H1 (cell line): ENCODE results near the gene STARD6. TPM values are rescaled to one million over a fixed set of nuclear protein-coding genes. Genes with fewer than 3 reads are reported as not detected.

Source experiments
- CTCF ChIA-PET: fragments of 300-600 bp; sonication (Branson Sonifier 250); formaldehyde crosslinking; loops from one replicate; lab custom pipeline; 2021; ENCODE audit not compliant: partially characterized antibody; lab: Charles Lee
- POLR2A ChIA-PET: fragments of 300-600 bp; sonication (Branson Sonifier 250); formaldehyde crosslinking; loops from one replicate; lab custom pipeline; 2021; ENCODE audit warnings: inconsistent platforms; ENCODE audit not compliant: partially characterized antibody; lab: Charles Lee
- DNase-seq, 2 experiments: peaks; one replicate each; pipeline versions ENCODE4 v3.0.0 to v3.0.0-alpha.2; 2010 to 2022; ENCODE audit warnings: low spot score in 2 of 2, low read depth in 1 of 2, mixed read lengths in 1 of 2
- FAIRE-seq: peaks from 2 replicates; lab custom pipeline; 2011; peaks lifted over from hg19 to GRCh38; lab: Jason Lieb, UNC
- H2AFZ ChIP-seq: 2 replicates; pipeline ENCODE4 v1.8.1; 2012; ENCODE audit warnings: low read length, inconsistent platforms
- H2AK5ac ChIP-seq: 2 replicates; pipeline ENCODE4 v1.6.1; 2013; ENCODE audit warnings: low read depth, low read length
- H2BK120ac ChIP-seq: replicated peaks from 2 replicates; pipeline ENCODE3; 2013; ENCODE audit warnings: low read depth, low read length, inconsistent platforms
- H2BK12ac ChIP-seq: 2 replicates; pipeline ENCODE4 v1.6.1; 2013; ENCODE audit warnings: low read depth, low read length
- H2BK15ac ChIP-seq: 2 replicates; pipeline ENCODE4 v1.6.1; 2013; ENCODE audit warnings: low read length
- H2BK20ac ChIP-seq: 2 replicates; pipeline ENCODE4 v1.6.1; 2013; ENCODE audit warnings: low read length
- H2BK5ac ChIP-seq: 2 replicates; pipeline ENCODE4 v1.6.1; 2013; ENCODE audit warnings: low read depth, low read length
- H3K14ac ChIP-seq: 2 replicates; pipeline ENCODE4 v1.6.1; 2013; ENCODE audit warnings: inconsistent platforms; ENCODE audit not compliant: insufficient read length
- H3K18ac ChIP-seq: 2 replicates; pipeline ENCODE4 v1.6.1; 2013; ENCODE audit warnings: low read length; ENCODE audit errors: extremely low read depth
- H3K23ac ChIP-seq: 2 replicates; pipeline ENCODE4 v1.6.1; 2013; ENCODE audit warnings: inconsistent platforms; ENCODE audit not compliant: insufficient read length
- H3K23me2 ChIP-seq: 2 replicates; pipeline ENCODE4 v1.6.1; 2013; ENCODE audit warnings: low read depth, low read length
- H3K27ac ChIP-seq: 2 replicates; pipeline ENCODE4 v1.6.1; 2011; ENCODE audit warnings: low read depth, low read length, inconsistent platforms
- H3K27me3 ChIP-seq, 4 experiments: replicated peaks in 1 of 4; 1 replicate in 1 of 4; 2 replicates in 3 of 4; pipeline versions ENCODE4 v1.6.1 to v1.8.1; 2011 to 2013; ENCODE audit warnings: low read length in 3 of 4, mild to moderate bottlenecking in 3 of 4, inconsistent platforms in 2 of 4, mixed read lengths in 2 of 4, moderate library complexity in 1 of 4; ENCODE audit not compliant: control insufficient read depth in 3 of 4, insufficient read depth in 3 of 4; ENCODE audit errors: extremely low read depth in 1 of 4
- H3K36me3 ChIP-seq, 4 experiments: 2 replicates each; pipeline versions ENCODE4 v1.6.1 to v1.8.1; 2011 to 2013; ENCODE audit warnings: mild to moderate bottlenecking in 4 of 4, low read length in 3 of 4, moderate library complexity in 2 of 4, control low read depth in 1 of 4, inconsistent platforms in 1 of 4; ENCODE audit not compliant: insufficient read depth in 4 of 4, control insufficient read depth in 2 of 4
- H3K4ac ChIP-seq: replicated peaks from 2 replicates; pipeline ENCODE3; 2013; ENCODE audit warnings: low read length, low read depth, mixed read lengths, inconsistent platforms; ENCODE audit not compliant: insufficient read length
- H3K4me1 ChIP-seq, 4 experiments: replicated peaks in 1 of 4; 1 replicate in 1 of 4; 2 replicates in 3 of 4; pipeline versions ENCODE4 v1.6.1 to v1.8.1; 2011 to 2013; ENCODE audit warnings: low read length in 3 of 4, inconsistent platforms in 2 of 4, mixed read lengths in 1 of 4; ENCODE audit not compliant: insufficient read depth in 4 of 4, control insufficient read depth in 3 of 4
- H3K4me2 ChIP-seq, 2 experiments: 2 replicates each; pipeline versions ENCODE4 v1.6.1 to v1.8.1; 2011 to 2013; ENCODE audit warnings: low read depth in 2 of 2, low read length in 2 of 2, control low read depth in 1 of 2, inconsistent platforms in 1 of 2, mild to moderate bottlenecking in 1 of 2; ENCODE audit not compliant: insufficient read depth in 1 of 2
- H3K4me3 ChIP-seq, 4 experiments: fragments of 200-600, 300-600 bp in 1 of 4; sonication (generic), shearing (Covaris generic), sonication (Bioruptor Twin) in 1 of 4; 2 replicates each; pipeline versions ENCODE4 v1.5.1 to v1.8.1; 2011 to 2016; ENCODE audit warnings: low read length in 4 of 4, low read depth in 3 of 4, control low read depth in 2 of 4, inconsistent platforms in 2 of 4, mild to moderate bottlenecking in 2 of 4, mixed read lengths in 1 of 4, moderate library complexity in 1 of 4; ENCODE audit not compliant: insufficient read depth in 2 of 4; ENCODE audit errors: extremely low read depth in 1 of 4
- H3K56ac ChIP-seq: replicated peaks from 2 replicates; pipeline ENCODE3; 2013; ENCODE audit warnings: low read depth, mild to moderate bottlenecking, mixed read lengths, low read length, inconsistent platforms; ENCODE audit not compliant: insufficient read length
- H3K79me1 ChIP-seq: 2 replicates; pipeline ENCODE4 v1.6.1; 2013; ENCODE audit warnings: low read depth, low read length, control low read depth
- H3K79me2 ChIP-seq, 2 experiments: 2 replicates each; pipeline versions ENCODE4 v1.6.1 to v1.8.1; 2012 to 2013; ENCODE audit warnings: low read length in 2 of 2, mild to moderate bottlenecking in 2 of 2, inconsistent platforms in 1 of 2; ENCODE audit not compliant: insufficient read depth in 2 of 2, control insufficient read depth in 1 of 2
- H3K9ac ChIP-seq, 4 experiments: replicated peaks in 1 of 4; 1 replicate in 1 of 4; 2 replicates in 3 of 4; pipeline versions ENCODE4 v1.6.1 to v1.8.1; 2011 to 2013; ENCODE audit warnings: low read depth in 3 of 4, low read length in 3 of 4, control low read depth in 2 of 4, mild to moderate bottlenecking in 2 of 4, moderate library complexity in 2 of 4, inconsistent platforms in 1 of 4; ENCODE audit errors: extremely low read depth in 1 of 4
- H3K9me3 ChIP-seq, 2 experiments: 2 replicates each; pipeline versions ENCODE4 v1.6.1 to v1.8.1; 2012 to 2013; ENCODE audit warnings: mild to moderate bottlenecking in 2 of 2, moderate library complexity in 2 of 2, control low read depth in 1 of 2, inconsistent platforms in 1 of 2, low read depth in 1 of 2, low read length in 1 of 2, mixed read lengths in 1 of 2; ENCODE audit not compliant: insufficient read depth in 2 of 2
- H4K20me1 ChIP-seq, 2 experiments: replicated peaks in 1 of 2; 2 replicates each; pipeline versions ENCODE3 to v1.8.1; 2011 to 2013; ENCODE audit warnings: inconsistent platforms in 2 of 2, low read length in 2 of 2, mild to moderate bottlenecking in 1 of 2; ENCODE audit not compliant: insufficient read depth in 2 of 2, control insufficient read depth in 1 of 2
- H4K5ac ChIP-seq: 2 replicates; pipeline ENCODE4 v1.6.1; 2013; ENCODE audit warnings: low read length, low read depth, mixed read lengths, inconsistent platforms; ENCODE audit not compliant: insufficient read length
- H4K8ac ChIP-seq: 2 replicates; pipeline ENCODE4 v1.8.0; 2013; ENCODE audit warnings: mild to moderate bottlenecking, moderate library complexity, low read length, inconsistent platforms; ENCODE audit not compliant: insufficient read depth; ENCODE audit errors: extremely low read depth
- H4K91ac ChIP-seq: replicated peaks from 2 replicates; pipeline ENCODE3; 2013; ENCODE audit warnings: low read length, mixed read lengths, inconsistent platforms; ENCODE audit not compliant: insufficient read length
- ASH2L ChIP-seq: fragments of 200-600, 300-600 bp; sonication (generic); IDR thresholded peaks from one replicate; pipeline ENCODE4 v1.7.1; 2017; ENCODE audit warnings: low read length
- CHD2 ChIP-seq: IDR thresholded peaks from 2 replicates; pipeline ENCODE4 v1.6.1; 2012; ENCODE audit warnings: low read length, improper control_type of control experiment
- CREB1 ChIP-seq: IDR thresholded peaks from 2 replicates; pipeline ENCODE4 v1.6.1; 2012; ENCODE audit warnings: inconsistent platforms
- HDAC2 ChIP-seq, 2 experiments: fragments of 300-600 bp in 1 of 2; sonication (generic) in 1 of 2; IDR thresholded peaks; 2 replicates each; pipeline ENCODE4 v1.6.1; 2011 to 2012; ENCODE audit warnings: low read depth in 2 of 2, low read length in 2 of 2, mild to moderate bottlenecking in 2 of 2, moderate library complexity in 2 of 2, borderline replicate concordance in 1 of 2, inconsistent platforms in 1 of 2
- KDM5A ChIP-seq: fragments of 200-600 bp; IDR thresholded peaks from 2 replicates; pipeline ENCODE4 v1.7.1; 2012; ENCODE audit warnings: mild to moderate bottlenecking, low read length, inconsistent platforms, mixed read lengths
- POLR2AphosphoS5 ChIP-seq: IDR thresholded peaks from 2 replicates; pipeline ENCODE4 v1.6.1; 2011; ENCODE audit warnings: low read depth, low read length
- POU5F1 ChIP-seq: IDR thresholded peaks from 2 replicates; pipeline ENCODE4 v1.6.1; 2011; ENCODE audit warnings: low read depth, mild to moderate bottlenecking, low read length, moderate library complexity
- RBBP5 ChIP-seq: IDR thresholded peaks from 2 replicates; pipeline ENCODE4 v1.7.1; 2012; ENCODE audit warnings: low read depth, mild to moderate bottlenecking, inconsistent platforms, low read length, moderate library complexity, borderline replicate concordance
- RXRA ChIP-seq: IDR thresholded peaks from 2 replicates; pipeline ENCODE4 v1.6.1; 2011; ENCODE audit warnings: low read depth, mild to moderate bottlenecking, low read length, moderate library complexity; ENCODE audit not compliant: insufficient read depth
- SIRT6 ChIP-seq: IDR thresholded peaks from one replicate; pipeline ENCODE4 v1.7.1; 2012; ENCODE audit warnings: low read length, inconsistent platforms
- USF2 ChIP-seq: IDR thresholded peaks from 2 replicates; pipeline ENCODE4 v1.6.1; 2011; ENCODE audit warnings: low read length, improper control_type of control experiment
- ZNF274 ChIP-seq: IDR thresholded peaks from 2 replicates; pipeline ENCODE4 v1.7.0; 2012; ENCODE audit warnings: low read length, borderline replicate concordance; ENCODE audit errors: extremely low read depth
- WGBS, 2 experiments: shearing (Covaris generic) in 1 of 2; methylation state at CpG; one replicate each; pipeline versions ENCODE4 v1.1.6 to v1.1.7; 2013 to 2015; ENCODE audit warnings: low lambda C conversion rate in 2 of 2, mixed read lengths in 2 of 2, inconsistent platforms in 1 of 2, low coverage in 1 of 2, missing lambda C conversion rate in 1 of 2; ENCODE audit not compliant: insufficient replicate concordance in 2 of 2, insufficient coverage in 1 of 2, insufficient read length in 1 of 2; ENCODE audit errors: extremely low coverage in 1 of 2, missing lambda C conversion rate in 1 of 2; 5-methylcytosine and 5-hydroxymethylcytosine counted together
- polyA plus RNA-seq, 7 experiments: library from polyadenylated mRNA; depleted of rRNA in 3 of 7; stranded (reverse) in 5 of 7; unstranded in 2 of 7; fragments of >200 nt in 5 of 7; fragments of 200-250 nt in 2 of 7; gene quantifications; 1 replicate in 5 of 7; 2 replicates in 1 of 7; 4 replicates in 1 of 7; pipeline versions ENCODE4 v1.2.1 to v1.2.3, GENCODE V29; 2011 to 2013; ENCODE audit warnings: missing spikeins in 2 of 7, mixed read lengths in 2 of 7
- total RNA-seq: library from RNA; stranded (reverse); fragmentation: NEBNext Ultra II Directional; extraction: Animal tissue kit (Norgen Biotek cat#: 25700); gene quantifications from 2 replicates; pipeline ENCODE4 v1.2.1, GENCODE V29; 2021

The STARD6 gene
- total and polyA plus RNA-seq, 2 of the 8 experiments (the other 6 are each of a cell fraction or from before 2014, with no cell fraction given) = not detected

GRCh38 chr18:54330768-54331548, 26.7 kb downstream of the STARD6 start:
- Histone ChIP-seq H3K56ac (no peak overlapping the region), H2AK5ac (no peak overlapping the region), H3K27ac (no peak overlapping the region), H3K4me1 (no peaks in the 10 kb centered on the region), H3K4me3 (no peak overlapping the region), H3K9me3 (no peaks in the 10 kb centered on the region), H3K18ac (no peak overlapping the region), H4K91ac (no peak overlapping the region), H3K79me1 (no peaks in the 10 kb centered on the region), H2BK120ac (no peak overlapping the region), H3K4me2 (no peak overlapping the region), H4K20me1 (no peaks in the 10 kb centered on the region), H3K23ac (no peak overlapping the region), H3K23me2 (0 out of 2 replicates have a peak, but pooled peaks cover 2% of the 10 kb centered on the region), H2BK15ac (no peak overlapping the region), H3K14ac (no peak overlapping the region), H2BK20ac (no peak overlapping the region), H3K9ac (no peak overlapping the region), H3K36me3 (no peaks in the 10 kb centered on the region), H3K4ac (no peak overlapping the region), H3K79me2 (no peaks in the 10 kb centered on the region), H4K5ac (no peak overlapping the region), H3K27me3 (no peaks in the 10 kb centered on the region), H4K8ac (no peak overlapping the region), H2AFZ (no peak overlapping the region), H2BK12ac (no peak overlapping the region), H2BK5ac (no peak overlapping the region)
- 75% methylated on average over 6 of the region's 6 CpGs; no CpG with 5 or more reads in 1 of the 2 experiments for WGBS, 2 experiments
- ChIA-PET POLR2A (no interaction called here), CTCF (interaction anchor here (0.6 to 0.7 kb wide), 2 partner anchors 551 to 966 kb away, joined by 3 read pairs; no protein-coding TSS in a partner anchor)
- DNase-seq (no peak), FAIRE-seq (no peak)
- TF ChIP-seq CHD2 = no peak
- no peak for TF ChIP-seq POU5F1
- TF ChIP-seq USF2 = no peak
- TF ChIP-seq KDM5A = no peak
- TF ChIP-seq RBBP5 = no peak
- TF ChIP-seq RXRA = no peak
- no peak for TF ChIP-seq ASH2L
- no peak for TF ChIP-seq SIRT6
- no peak for TF ChIP-seq POLR2AphosphoS5
- TF ChIP-seq CREB1 = no peak
- TF ChIP-seq HDAC2 (IDR thresholded peaks at IDR 0.05; ENCODE audit: borderline replicate concordance in 1 of 2, low read depth in 2 of 2, low read length in 2 of 2) = no peak
- no peak for TF ChIP-seq ZNF274
